TTC549 (cell line): Measurements from ENCODE around the gene LHX4.

Source experiments
- FAIRE-seq: peaks from 2 replicates; lab custom pipeline; 2012; peaks lifted over from hg19 to GRCh38; lab: Jason Lieb, UNC

The LHX4 gene

GRCh38 chr1:180258290-180258689, 28.2 kb downstream of the LHX4 start:
- FAIRE-seq = no peak

DNA sequence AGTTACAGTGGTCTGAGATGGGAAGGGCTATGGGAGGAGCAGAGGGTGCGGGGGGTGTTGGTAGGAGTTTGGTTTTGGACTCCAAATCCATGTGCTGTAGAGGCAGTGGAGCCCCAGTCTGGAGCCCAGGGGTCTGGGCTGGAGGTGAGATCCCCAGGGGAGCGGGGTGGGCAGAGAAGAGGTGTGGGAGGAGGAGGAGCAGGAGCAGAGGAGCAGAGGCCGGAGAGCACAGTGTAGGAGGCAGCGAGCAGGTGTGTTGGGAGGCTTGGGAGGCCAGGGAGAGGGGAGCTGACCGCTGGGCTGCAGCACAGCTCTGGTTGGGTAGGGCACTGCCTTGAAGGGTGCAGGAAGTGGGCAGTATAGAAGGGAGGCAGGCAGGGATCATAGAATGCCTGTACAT, 28.9 kb downstream of the LHX4 start:
- no peak for FAIRE-seq

GRCh38 chr1:180259431-180260338, 29.6 kb downstream of the LHX4 start:
- no peak for FAIRE-seq

GRCh38 chr1:180260541-180260940, 30.5 kb downstream of the LHX4 start:
- FAIRE-seq = no peak

DNA sequence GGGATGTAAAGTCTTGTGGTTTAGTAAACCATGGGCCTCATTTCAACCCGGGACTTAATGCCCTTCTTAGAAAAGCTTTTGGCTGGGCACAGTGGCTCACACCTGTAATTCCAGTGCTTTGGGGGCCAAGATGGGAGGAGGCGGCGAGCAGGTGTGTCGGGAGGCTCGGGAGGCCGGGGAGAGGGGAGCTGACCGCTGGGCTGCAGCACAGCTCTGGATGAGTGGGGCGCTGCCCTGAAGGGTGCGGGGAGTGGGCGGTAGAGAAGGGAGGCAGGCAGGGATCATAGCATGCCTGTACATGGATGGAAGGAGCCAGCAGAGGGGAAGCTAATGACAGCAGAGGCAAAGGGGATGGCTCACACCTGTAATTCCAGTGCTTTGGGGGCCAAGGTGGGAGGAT, 31.0 kb downstream of the LHX4 start:
- FAIRE-seq = no peak

DNA sequence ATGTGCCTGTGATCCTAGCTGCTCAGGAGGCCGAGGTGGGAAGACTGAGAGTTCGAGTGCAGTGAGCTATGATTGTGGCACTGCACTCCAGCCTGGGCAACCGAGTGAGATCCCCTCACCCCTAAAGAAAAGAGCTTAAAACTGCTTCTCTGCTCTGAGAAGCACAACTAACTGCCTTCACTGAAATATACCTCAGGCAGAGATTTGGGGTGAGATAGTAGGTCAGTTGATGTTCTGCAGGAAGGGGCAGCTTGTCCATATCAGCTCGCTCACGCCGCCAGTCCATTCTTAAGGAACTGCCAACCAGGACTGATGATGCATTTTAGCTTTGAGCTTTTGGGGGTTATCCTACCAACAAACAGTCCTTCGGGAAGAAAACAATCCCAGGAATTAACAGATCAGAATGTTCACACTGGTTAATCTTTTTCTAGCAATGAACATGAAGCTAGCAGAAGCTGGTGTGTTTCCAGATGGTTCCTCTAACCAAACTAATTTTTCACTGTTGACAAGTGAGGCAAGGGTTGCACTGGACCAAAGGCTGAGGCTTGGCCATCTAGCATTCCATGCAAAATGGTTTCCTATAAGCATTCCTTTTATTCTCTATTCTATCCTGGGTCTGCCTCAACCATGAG, 31.6 kb downstream of the LHX4 start:
- FAIRE-seq = no peak

DNA sequence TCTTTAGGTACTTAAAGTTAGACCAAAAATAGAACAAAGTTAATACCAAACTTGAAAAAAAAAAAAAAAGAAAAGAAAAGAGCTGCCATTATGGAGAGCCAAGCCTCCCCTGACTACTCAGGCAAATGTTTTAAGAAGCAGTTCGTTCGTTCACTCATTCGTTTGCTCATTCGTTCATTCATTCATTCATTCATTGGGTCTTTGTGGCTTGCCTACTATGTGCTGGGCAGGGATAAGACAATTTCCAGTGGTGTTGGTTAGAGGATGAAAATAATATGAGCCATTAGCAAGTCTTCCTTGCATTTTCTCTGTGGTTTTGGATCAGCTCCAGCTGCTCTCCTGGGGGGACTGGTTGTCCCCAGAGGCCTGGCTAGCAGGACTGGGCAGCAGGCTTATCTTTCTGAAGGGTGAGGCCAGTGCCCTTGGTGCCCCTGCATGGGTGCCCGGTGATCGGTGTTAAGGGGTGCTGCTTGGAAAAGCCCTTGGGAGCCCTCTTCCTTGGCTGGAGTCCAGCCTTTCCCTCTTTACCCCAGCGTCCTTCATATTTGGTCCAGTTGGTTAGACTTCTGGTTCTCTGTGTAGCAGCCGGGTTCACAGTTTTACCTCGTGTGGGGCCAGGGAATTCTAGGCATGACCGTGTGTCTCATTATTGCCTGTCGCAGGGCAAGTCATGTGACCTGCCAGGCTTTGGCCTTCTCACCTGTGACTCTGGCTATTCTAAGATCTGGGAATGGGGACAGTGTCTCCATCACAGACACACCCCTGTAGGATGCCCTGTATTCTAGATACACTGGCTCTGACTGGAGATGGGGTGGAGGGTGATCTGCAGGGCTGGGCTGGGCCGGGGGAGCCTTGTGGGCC, 32.8 kb downstream of the LHX4 start:
- FAIRE-seq = no peak

DNA sequence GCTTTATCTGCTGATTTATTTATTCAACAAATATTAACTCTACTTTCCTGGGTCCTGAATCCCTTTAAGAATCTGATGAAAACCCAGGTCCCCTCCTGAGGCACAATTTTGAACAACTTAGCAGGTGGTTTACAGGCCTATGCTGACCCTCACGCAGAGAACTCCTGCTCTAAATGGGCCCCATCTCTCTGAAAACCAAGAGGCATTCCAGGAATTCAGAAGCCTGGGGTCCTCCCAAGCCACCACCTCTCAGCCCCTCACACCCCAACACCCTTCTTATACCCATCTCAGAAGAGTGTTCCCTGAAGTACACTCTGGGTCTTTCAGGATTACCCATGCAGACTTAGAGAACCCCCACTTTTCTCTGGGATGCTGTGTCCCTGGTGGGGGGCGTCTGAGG, 34.5 kb downstream of the LHX4 start:
- FAIRE-seq = no peak

- FAIRE-seq = no peak
Observed at GRCh38 chr1:180265201-180265600, 35.1 kb downstream of the LHX4 start.

GRCh38 chr1:180265871-180266270, 35.8 kb downstream of the LHX4 start:
- FAIRE-seq = no peak

DNA sequence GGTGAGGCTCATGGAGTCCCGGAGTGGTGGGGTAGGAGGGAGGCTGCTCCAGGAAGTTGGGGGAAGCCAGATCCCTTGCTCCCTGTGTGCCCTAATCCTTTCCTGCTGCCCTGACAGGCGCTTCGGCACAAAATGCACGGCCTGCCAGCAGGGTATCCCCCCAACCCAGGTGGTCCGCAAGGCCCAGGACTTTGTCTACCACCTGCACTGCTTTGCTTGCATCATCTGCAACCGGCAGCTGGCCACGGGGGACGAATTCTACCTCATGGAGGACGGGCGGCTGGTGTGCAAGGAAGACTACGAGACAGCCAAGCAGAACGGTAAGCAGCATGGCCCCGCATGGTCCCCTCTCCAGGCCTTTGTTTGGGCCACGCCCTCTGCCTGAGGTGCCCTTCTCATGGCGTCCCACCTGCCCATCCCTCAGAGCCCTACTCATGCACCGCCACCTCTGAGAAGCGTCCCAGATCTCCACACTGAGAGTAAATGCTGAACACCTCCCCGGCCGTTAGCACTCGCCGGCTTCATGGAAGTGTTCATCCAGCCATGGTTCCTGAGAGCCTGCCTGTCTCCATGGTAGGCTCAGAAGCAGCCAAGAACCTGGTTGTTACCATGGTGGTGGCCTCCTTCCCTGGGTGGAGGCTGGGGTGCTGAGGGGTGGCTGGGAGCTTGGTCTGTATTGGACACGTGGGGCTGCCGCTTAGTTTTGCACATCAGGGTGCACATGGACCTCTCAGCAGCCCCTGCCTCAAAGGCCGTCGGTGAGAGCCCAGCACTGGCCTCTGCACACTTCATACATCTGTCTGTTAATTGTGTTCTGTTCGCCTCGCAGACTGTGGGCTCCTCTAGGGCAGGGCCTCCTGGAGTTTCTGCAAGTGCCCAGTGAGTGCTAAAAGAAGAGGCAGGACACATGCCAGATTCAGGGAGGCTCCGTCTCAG, 36.5 kb downstream of the LHX4 start:
- no peak for FAIRE-seq

GRCh38 chr1:180267211-180267561, 37.1 kb downstream of the LHX4 start:
- no peak for FAIRE-seq

- no peak for FAIRE-seq
Observed at GRCh38 chr1:180267761-180268555, 37.9 kb downstream of the LHX4 start.

- FAIRE-seq = no peak
Observed at GRCh38 chr1:180268556-180269075, 38.6 kb downstream of the LHX4 start.

DNA sequence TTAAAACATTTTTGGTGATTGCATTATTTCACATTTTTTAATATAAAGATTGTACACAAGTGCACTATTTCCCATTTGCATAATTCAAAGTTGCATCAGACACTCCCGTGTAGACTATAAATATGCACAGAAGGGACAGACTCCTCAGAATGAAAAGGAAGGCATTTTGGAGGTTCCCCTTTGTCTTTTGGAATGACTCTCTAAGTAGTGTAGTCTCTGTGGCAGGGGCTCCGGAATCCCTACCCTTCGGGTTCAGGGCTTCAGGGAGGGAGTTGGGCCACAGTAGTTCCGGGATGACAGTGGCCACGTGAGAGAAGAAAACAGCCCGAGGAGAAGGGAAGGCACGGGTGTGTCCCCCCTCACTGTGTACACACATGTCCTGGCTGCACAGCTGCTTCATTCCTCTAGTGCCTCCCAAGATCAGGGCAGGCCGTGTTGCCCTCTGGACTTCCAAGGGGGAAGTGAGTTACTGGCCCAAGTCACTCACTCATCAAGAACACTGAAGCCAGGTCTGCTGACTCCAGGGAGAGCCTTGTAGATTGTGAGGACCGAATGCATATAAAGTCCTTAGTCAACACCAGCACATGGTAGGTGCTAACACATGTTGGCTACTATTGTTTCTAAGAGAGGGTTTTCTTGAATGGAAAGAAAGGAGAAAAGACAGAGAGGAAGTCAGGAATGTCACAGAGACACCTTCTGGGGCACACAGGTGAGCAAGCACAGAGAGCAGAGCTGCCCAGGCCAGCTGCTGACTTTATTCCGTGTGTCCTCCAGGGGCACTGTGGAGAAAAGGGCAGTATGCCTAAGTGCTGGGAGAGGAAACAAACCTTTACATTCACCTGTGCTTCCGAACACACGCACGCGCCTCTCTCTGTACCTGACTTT, 39.8 kb downstream of the LHX4 start:
- no peak for FAIRE-seq

DNA sequence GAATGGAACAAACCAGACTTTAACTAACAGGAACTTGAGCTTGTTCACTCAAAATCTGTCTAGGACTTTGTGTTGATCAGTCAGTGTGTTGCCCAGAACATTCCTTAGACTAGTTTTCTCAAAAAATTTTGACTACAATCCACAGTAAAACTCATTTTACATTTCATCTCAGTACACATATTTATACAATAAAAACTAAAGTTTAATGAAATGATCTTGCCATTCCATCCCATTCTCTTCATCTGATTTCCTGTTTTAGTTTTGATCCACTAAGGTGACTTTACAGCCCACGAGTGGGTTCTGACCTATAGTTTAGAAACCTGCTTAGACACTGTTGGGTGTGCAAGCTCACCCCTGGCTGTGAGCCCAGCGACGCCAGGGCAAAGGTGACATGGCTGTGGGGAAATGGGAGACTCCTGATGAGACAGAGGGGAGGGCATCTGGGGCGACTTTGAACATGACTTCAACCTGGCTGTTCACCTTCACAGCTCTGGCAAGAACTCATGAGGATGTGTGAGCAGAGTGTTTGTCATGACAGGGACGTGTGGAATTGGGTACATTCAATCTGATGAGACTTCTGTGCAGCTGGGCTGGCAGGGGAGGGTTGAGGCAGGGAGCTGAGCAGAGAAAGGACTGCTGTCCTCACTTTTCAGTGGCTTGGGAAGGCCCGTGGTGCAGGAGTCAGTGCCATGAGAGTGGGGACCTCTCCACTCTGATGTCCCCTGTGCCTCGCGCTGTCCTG, 40.6 kb downstream of the LHX4 start:
- FAIRE-seq = no peak

DNA sequence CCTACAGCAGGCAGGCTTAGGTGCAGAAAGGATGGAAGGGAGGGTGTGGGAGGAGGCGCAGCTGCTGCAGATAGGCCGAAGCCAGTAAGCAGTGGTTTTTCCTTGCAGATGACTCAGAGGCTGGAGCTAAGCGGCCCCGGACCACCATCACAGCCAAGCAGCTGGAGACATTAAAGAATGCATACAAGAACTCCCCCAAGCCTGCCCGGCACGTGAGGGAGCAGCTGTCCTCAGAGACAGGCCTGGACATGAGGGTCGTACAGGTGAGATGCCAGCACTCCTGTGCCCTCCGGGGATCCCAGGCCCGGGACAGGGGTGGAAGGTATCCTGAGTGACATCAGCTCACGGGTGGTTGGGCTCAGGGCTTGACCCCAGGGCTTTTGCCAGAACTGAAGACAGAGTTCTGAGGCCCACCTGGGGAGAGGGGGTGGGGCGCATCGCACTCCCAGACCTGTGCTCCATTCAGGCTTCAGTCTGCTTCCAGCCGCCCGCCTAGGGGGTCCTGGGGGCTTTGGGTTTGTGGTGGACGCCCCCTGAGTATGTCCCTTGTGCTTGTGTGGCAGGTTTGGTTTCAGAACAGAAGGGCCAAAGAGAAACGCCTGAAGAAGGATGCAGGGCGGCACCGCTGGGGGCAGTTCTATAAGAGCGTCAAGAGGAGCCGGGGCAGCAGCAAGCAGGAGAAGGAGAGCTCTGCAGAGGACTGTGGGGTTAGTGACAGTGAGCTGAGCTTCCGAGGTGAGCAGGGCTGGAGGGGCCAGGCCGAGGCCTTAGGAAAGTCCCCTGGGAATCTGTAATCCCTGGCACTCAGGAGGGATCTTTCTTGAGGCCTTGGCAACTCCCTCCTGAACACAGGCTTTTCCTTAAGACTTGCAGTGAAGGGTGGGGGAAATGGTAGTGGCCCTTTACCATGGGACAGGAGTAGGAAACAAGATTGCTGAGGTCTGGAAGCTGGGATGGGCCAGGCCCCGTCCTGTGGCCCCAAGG, 41.5 kb downstream of the LHX4 start:
- FAIRE-seq = no peak

DNA sequence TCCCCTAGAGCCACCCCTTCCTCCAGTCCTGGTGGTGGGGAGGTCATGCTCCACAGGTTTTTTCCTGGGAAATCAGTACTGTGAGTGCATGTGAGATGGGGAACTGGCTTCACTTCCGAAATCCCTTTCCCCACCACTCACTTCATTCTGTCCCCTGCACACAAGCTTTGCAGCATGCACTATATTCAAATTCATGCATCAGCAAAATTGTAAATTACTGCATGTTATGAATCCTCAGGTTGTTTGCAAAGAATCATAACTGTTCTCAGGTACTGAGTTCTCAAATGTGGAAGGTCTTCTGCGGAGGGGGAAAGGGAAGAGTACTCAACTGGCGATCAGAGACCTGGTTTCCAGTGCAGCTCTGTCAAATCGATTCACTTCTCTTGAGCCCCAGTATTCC, 42.3 kb downstream of the LHX4 start:
- no peak for FAIRE-seq
